Measurements from ENCODE around the gene PLAU. TPM values are rescaled to one million over a fixed set of nuclear protein-coding genes. Genes with fewer than 3 reads are reported as not detected.
"Not testable (repeated sequence)": the region's sequence is repeated elsewhere in the genome, so short reads cannot be mapped to it uniquely, and the experiment has no call there.

The PLAU gene
- total RNA-seq, 6 experiments from 2014 or later, result 0.24 to 4.3 (median 0.87) TPM

- Histone ChIP-seq H3K36me3 (no peaks in the 10 kb centered on the region), H3K4me3 (no peak overlapping the region), H3K9me3 (no peaks in the 10 kb centered on the region), H3K27me3 (no peaks in the 10 kb centered on the region), H3K4me1 (peaks cover 0 to 3% (median 1%) of the 10 kb centered on the region in 4 donors), H3K27ac (no peak overlapping the region)
- peak; percentile 19 to 58 (median 44) for ATAC-seq
- peak in 1 of 3 donors; percentile 46 for DNase-seq
- intact Hi-C loops (cut with DNase I), result loop anchor here (10.0 kb wide), 2 partner anchors 56 to 206 kb away; no protein-coding TSS in a partner anchor
- 75% methylated on average over 5 of the region's 7 CpGs for WGBS (ENCODE audit: insufficient coverage, low coverage, low lambda C conversion rate, missing lambda C conversion rate)
- TF ChIP-seq POLR2A (IDR thresholded peaks at IDR 0.05), result no peak
- TF ChIP-seq, protein P1, sequence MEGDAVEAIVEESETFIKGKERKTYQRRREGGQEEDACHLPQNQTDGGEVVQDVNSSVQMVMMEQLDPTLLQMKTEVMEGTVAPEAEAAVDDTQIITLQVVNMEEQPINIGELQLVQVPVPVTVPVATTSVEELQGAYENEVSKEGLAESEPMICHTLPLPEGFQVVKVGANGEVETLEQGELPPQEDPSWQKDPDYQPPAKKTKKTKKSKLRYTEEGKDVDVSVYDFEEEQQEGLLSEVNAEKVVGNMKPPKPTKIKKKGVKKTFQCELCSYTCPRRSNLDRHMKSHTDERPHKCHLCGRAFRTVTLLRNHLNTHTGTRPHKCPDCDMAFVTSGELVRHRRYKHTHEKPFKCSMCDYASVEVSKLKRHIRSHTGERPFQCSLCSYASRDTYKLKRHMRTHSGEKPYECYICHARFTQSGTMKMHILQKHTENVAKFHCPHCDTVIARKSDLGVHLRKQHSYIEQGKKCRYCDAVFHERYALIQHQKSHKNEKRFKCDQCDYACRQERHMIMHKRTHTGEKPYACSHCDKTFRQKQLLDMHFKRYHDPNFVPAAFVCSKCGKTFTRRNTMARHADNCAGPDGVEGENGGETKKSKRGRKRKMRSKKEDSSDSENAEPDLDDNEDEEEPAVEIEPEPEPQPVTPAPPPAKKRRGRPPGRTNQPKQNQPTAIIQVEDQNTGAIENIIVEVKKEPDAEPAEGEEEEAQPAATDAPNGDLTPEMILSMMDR (IDR thresholded peaks at IDR 0.05), result no peak
These were observed 21.9 kb upstream of the PLAU start for GRCh38 chr10:73889014-73889413.

GRCh38 chr10:73889416-73889815 lies 21.5 kb upstream of the PLAU start:
- not testable (repeated sequence) for ATAC-seq
- WGBS (ENCODE audit: insufficient coverage, low coverage, low lambda C conversion rate, missing lambda C conversion rate), result 76% methylated on average over 2 of the region's 3 CpGs
- intact Hi-C loops (cut with DNase I), result loop anchor here (10.0 kb wide), 2 partner anchors 55 to 205 kb away; no protein-coding TSS in a partner anchor

GRCh38 chr10:73890261-73890660 lies 20.7 kb upstream of the PLAU start:
- no peak for DNase-seq
- H3K4me1 ChIP-seq, result peaks cover 0 to 3% (median 1%) of the 10 kb centered on the region in 4 donors
- intact Hi-C loops (cut with DNase I), result loop anchor here in 1 of 2 donors (5.0 kb wide), 1 partner anchor 47 kb away; no protein-coding TSS in a partner anchor
- no peaks in the 10 kb centered on the region for H3K36me3 ChIP-seq
- H3K9me3 ChIP-seq, result no peaks in the 10 kb centered on the region
- no peak for ATAC-seq
- no peak overlapping the region for H3K4me3 ChIP-seq
- 94% methylated on average over 4 of the region's 5 CpGs for WGBS (ENCODE audit: insufficient coverage, low coverage, low lambda C conversion rate, missing lambda C conversion rate)
- H3K27me3 ChIP-seq, result no peaks in the 10 kb centered on the region
- TF ChIP-seq, protein P1 (IDR thresholded peaks at IDR 0.05), result no peak
- no peak for TF ChIP-seq POLR2A (IDR thresholded peaks at IDR 0.05)
- H3K27ac ChIP-seq, result no peak overlapping the region

More at GRCh38 chr10:73889416-73889815, 21.5 kb upstream of the PLAU start:
- H3K4me3 ChIP-seq, H3K9me3 ChIP-seq, H3K27ac ChIP-seq, H3K36me3 ChIP-seq, DNase-seq, H3K4me1 ChIP-seq, H3K27me3 ChIP-seq: not testable (repeated sequence)

- not testable (repeated sequence) for H3K27ac ChIP-seq, H3K36me3 ChIP-seq, H3K4me1 ChIP-seq, H3K27me3 ChIP-seq, H3K4me3 ChIP-seq, H3K9me3 ChIP-seq, ATAC-seq, DNase-seq
- 54% methylated on average over 2 of the region's 3 CpGs for WGBS (ENCODE audit: insufficient coverage, low coverage, low lambda C conversion rate, missing lambda C conversion rate)
- intact Hi-C loops (cut with DNase I), result loop anchor here in 1 of 2 donors (5.0 kb wide), 1 partner anchor 46 kb away; no protein-coding TSS in a partner anchor
These were observed 20.1 kb upstream of the PLAU start for GRCh38 chr10:73890830-73891229.

GRCh38 chr10:73891540-73891939 lies 19.4 kb upstream of the PLAU start:
- H3K27me3 ChIP-seq, result no peaks in the 10 kb centered on the region
- no peak for DNase-seq
- no peaks in the 10 kb centered on the region for H3K36me3 ChIP-seq
- H3K9me3 ChIP-seq, result no peaks in the 10 kb centered on the region
- H3K27ac ChIP-seq, result no peak overlapping the region
- TF ChIP-seq POLR2A (IDR thresholded peaks at IDR 0.05), result no peak
- TF ChIP-seq, protein P1 (IDR thresholded peaks at IDR 0.05), result no peak
- intact Hi-C loops (cut with DNase I), result loop anchor here in 1 of 2 donors (5.0 kb wide), 1 partner anchor 46 kb away; no protein-coding TSS in a partner anchor
- 73% methylated on average over 5 of the region's 5 CpGs for WGBS (ENCODE audit: insufficient coverage, low coverage, low lambda C conversion rate, missing lambda C conversion rate)
- no peak overlapping the region for H3K4me3 ChIP-seq
- ATAC-seq, result no peak
- H3K4me1 ChIP-seq, result peaks cover 0 to 3% (median 0%) of the 10 kb centered on the region in 4 donors
